Fibroblast of lung (primary cell): ENCODE measurements around the gene PPP3CB. TPM values are rescaled to one million over a fixed set of nuclear protein-coding genes. Genes with fewer than 3 reads are reported as not detected.
A peak's percentile ranks its signal among the peaks of the same experiment; 100 is the strongest.

Source experiments
- DNase-seq, 2 donors: peaks; one replicate each; pipeline versions ENCODE4 v3.0.0 to v3.0.0-alpha.2; 2010; ENCODE audit warnings: low read depth in 2 of 2
- H2AFZ ChIP-seq: 2 replicates; pipeline ENCODE4 v1.5.1; 2012; ENCODE audit warnings: low read length, control low read depth, inconsistent platforms
- H3K27ac ChIP-seq: 2 replicates; pipeline ENCODE4 v1.5.1; 2011; ENCODE audit warnings: low read length, control low read depth; ENCODE audit not compliant: insufficient read depth
- H3K27me3 ChIP-seq: 2 replicates; pipeline ENCODE4 v1.5.1; 2011; ENCODE audit warnings: mild to moderate bottlenecking, low read length; ENCODE audit not compliant: control insufficient read depth, insufficient read depth
- H3K36me3 ChIP-seq: 2 replicates; pipeline ENCODE4 v1.5.1; 2011; ENCODE audit warnings: low read length; ENCODE audit not compliant: control insufficient read depth, insufficient read depth
- H3K4me1 ChIP-seq: 2 replicates; pipeline ENCODE4 v1.5.1; 2011; ENCODE audit warnings: low read length; ENCODE audit not compliant: control insufficient read depth, insufficient read depth; ENCODE audit errors: extremely low read depth
- H3K4me2 ChIP-seq: 2 replicates; pipeline ENCODE4 v1.5.1; 2011; ENCODE audit warnings: low read length, control low read depth; ENCODE audit not compliant: insufficient read depth; ENCODE audit errors: extremely low read depth
- H3K4me3 ChIP-seq, 4 experiments: fragments of 200-600 bp in 1 of 4; sonication (generic) in 1 of 4; replicated peaks in 1 of 4; 2 replicates each; pipeline ENCODE4 v1.5.1; 2011 to 2016; ENCODE audit warnings: low read length in 4 of 4, low read depth in 3 of 4, mild to moderate bottlenecking in 3 of 4, control low read depth in 2 of 4, inconsistent platforms in 1 of 4, mixed read lengths in 1 of 4; ENCODE audit not compliant: insufficient read depth in 1 of 4; ENCODE audit errors: control extremely low read depth in 1 of 4
- H3K79me2 ChIP-seq: 2 replicates; pipeline ENCODE4 v1.5.1; 2012; ENCODE audit warnings: mild to moderate bottlenecking, low read length, inconsistent platforms; ENCODE audit not compliant: control insufficient read depth, insufficient read depth
- H3K9ac ChIP-seq: 2 replicates; pipeline ENCODE4 v1.5.1; 2011; ENCODE audit warnings: mild to moderate bottlenecking, low read length, control low read depth; ENCODE audit not compliant: insufficient read depth
- H3K9me3 ChIP-seq: 2 replicates; pipeline ENCODE4 v1.5.1; 2012; ENCODE audit warnings: low read depth, low read length; ENCODE audit not compliant: control insufficient read depth, insufficient read depth
- H4K20me1 ChIP-seq: 2 replicates; pipeline ENCODE4 v1.5.1; 2011; ENCODE audit warnings: low read length; ENCODE audit not compliant: control insufficient read depth, insufficient read depth; ENCODE audit errors: extremely low read depth
- EZH2 ChIP-seq: IDR thresholded peaks from 2 replicates; pipeline ENCODE4 v1.5.1; 2012; ENCODE audit warnings: low read length, control low read depth, mild to moderate bottlenecking; ENCODE audit errors: missing control alignments
- polyA plus RNA-seq, 2 donors: library from polyadenylated mRNA; depleted of rRNA in 1 of 2; stranded (reverse) in 1 of 2; unstranded in 1 of 2; fragments of >200 nt; gene quantifications; 2 replicates each; pipeline ENCODE4 v1.2.1, GENCODE V29; 2011 to 2012; ENCODE audit warnings: missing spikeins in 1 of 2
- total RNA-seq: library from RNA; depleted of rRNA; stranded (reverse); fragments of >200 nt; gene quantifications from 2 replicates; pipeline ENCODE4 v1.2.1, GENCODE V29; 2014
- TF ChIP-seq, protein P1 (sequence below), 2 donors: IDR thresholded peaks in 1 of 2; conservative IDR thresholded peaks in 1 of 2; 1 replicate in 1 of 2; 2 replicates in 1 of 2; pipeline ENCODE4 v1.5.1; 2011 to 2012; ENCODE audit warnings: low read length in 2 of 2, control low read depth in 1 of 2, inconsistent platforms in 1 of 2, low read depth in 1 of 2, mild to moderate bottlenecking in 1 of 2

PPP3CB gene
- total and polyA plus RNA-seq, 2 donors (not counting 1 experiment from before 2014, with no cell fraction given) = 27.1 to 38.8 TPM

DNA sequence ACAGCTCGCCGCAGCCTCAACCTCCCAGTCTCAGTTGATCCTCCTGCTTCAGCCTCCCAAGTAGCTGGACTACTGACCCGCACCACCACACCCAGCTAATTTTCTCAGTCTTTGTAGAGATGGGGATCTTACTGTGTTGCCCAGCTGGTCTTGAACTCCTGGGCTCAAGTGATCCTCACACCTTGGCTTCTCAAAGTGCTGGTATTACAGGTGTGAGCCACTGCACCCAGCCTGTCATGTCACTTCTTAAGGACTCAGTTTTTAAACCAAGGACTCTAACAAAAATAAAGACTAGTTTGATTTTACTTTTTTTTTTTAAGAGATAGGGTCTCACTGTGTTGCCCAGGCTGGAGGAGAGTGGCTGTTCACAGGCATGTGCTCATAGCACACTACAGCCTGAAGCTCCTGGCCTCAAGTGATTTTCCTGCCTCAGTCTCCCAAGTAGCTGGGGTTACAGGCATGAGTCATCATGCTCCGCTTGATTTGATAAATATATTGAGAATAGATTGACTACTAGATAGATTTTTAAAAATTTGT, 16.5 kb upstream of the PPP3CB start:
- Histone ChIP-seq H3K79me2 (no peaks in the 10 kb centered on the region), H3K27ac (no peak overlapping the region), H3K9me3 (no peaks in the 10 kb centered on the region), H3K4me2 (no peak overlapping the region), H3K27me3 (no peaks in the 10 kb centered on the region), H4K20me1 (no peaks in the 10 kb centered on the region), H3K9ac (no peak overlapping the region), H3K36me3 (no peaks in the 10 kb centered on the region), H3K4me1 (no peaks in the 10 kb centered on the region), H3K4me3 (no peak overlapping the region), H2AFZ (no peak overlapping the region)
- TF ChIP-seq, protein P1, sequence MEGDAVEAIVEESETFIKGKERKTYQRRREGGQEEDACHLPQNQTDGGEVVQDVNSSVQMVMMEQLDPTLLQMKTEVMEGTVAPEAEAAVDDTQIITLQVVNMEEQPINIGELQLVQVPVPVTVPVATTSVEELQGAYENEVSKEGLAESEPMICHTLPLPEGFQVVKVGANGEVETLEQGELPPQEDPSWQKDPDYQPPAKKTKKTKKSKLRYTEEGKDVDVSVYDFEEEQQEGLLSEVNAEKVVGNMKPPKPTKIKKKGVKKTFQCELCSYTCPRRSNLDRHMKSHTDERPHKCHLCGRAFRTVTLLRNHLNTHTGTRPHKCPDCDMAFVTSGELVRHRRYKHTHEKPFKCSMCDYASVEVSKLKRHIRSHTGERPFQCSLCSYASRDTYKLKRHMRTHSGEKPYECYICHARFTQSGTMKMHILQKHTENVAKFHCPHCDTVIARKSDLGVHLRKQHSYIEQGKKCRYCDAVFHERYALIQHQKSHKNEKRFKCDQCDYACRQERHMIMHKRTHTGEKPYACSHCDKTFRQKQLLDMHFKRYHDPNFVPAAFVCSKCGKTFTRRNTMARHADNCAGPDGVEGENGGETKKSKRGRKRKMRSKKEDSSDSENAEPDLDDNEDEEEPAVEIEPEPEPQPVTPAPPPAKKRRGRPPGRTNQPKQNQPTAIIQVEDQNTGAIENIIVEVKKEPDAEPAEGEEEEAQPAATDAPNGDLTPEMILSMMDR (conservative IDR thresholded peaks at IDR 0.05 in 1 of 2, IDR thresholded peaks at IDR 0.05 in 1 of 2; ENCODE audit: low read depth in 1 of 2, low read length in 2 of 2) = no peak
- no peak for TF ChIP-seq EZH2
- no peak for DNase-seq

DNA sequence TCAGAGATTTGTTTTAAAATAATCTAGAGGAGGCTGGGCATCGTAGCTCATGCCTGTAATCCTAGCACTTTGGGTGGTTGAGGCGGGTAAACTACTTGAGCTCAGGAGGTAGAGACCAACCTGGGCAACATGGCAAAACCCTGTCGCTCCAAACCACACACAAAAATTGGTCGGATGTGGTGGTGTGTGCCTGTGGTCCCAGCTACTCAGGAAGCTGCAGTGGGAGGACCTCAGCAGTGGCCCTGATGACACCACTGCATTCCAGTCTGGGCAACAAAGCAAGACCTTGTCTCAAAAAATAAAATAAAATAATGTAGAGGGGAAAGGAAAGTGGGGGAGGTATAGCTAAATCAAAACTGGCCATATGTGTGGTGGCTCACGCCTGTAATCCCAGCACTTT, 13.9 kb upstream of the PPP3CB start:
- Histone ChIP-seq H3K27ac (no peak overlapping the region), H4K20me1 (no peaks in the 10 kb centered on the region), H3K4me1 (no peaks in the 10 kb centered on the region), H3K79me2 (no peaks in the 10 kb centered on the region), H3K27me3 (no peaks in the 10 kb centered on the region), H3K9ac (no peak overlapping the region), H3K36me3 (peaks cover 3% of the 10 kb centered on the region), H3K4me3 (no peak overlapping the region), H3K4me2 (no peak overlapping the region), H2AFZ (no peak overlapping the region), H3K9me3 (no peaks in the 10 kb centered on the region)
- no peak for TF ChIP-seq EZH2
- TF ChIP-seq, protein P1 (conservative IDR thresholded peaks at IDR 0.05 in 1 of 2, IDR thresholded peaks at IDR 0.05 in 1 of 2; ENCODE audit: low read depth in 1 of 2, low read length in 2 of 2) = no peak
- no peak for DNase-seq

DNA sequence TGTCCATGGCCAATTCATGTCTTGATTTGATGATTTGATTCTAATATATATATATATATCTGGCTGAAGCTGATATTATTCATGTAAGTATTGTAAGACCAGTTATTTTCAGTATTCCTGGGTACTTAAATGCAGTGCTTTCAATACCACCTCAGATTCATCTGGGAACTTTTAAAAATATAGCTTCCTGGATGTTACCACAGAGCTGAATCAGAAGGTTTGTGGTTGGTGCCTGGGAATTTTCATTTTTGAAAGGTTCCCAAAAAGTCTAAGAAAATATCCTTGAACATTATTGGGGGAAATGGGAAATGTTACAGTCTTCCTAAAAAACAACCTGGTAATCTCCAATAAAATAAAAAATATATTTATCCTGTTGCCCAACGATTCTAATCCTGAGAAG, 10.7 kb upstream of the PPP3CB start:
- no peaks in the 10 kb centered on the region for H3K79me2 ChIP-seq
- peak in 1 of 2 donors; percentile 56 for DNase-seq
- H3K9ac ChIP-seq = no peak overlapping the region
- H3K4me1 ChIP-seq = peaks cover 2% of the 10 kb centered on the region
- H3K4me3 ChIP-seq = no peak overlapping the region
- H3K9me3 ChIP-seq = no peaks in the 10 kb centered on the region
- no peak overlapping the region for H3K4me2 ChIP-seq
- H3K27me3 ChIP-seq = no peaks in the 10 kb centered on the region
- no peak overlapping the region for H2AFZ ChIP-seq
- TF ChIP-seq EZH2 = no peak
- TF ChIP-seq, protein P1 (conservative IDR thresholded peaks at IDR 0.05 in 1 of 2, IDR thresholded peaks at IDR 0.05 in 1 of 2; ENCODE audit: low read depth in 1 of 2, low read length in 2 of 2) = no peak
- no peak overlapping the region for H3K27ac ChIP-seq
- no peaks in the 10 kb centered on the region for H4K20me1 ChIP-seq
- peaks cover 3% of the 10 kb centered on the region for H3K36me3 ChIP-seq
